Measurements from ENCODE around the gene OR6C65. TPM values are rescaled to one million over a fixed set of nuclear protein-coding genes. Genes with fewer than 3 reads are reported as not detected.

OR6C65 gene
- total RNA-seq, 1 donor from 2014 or later, result not detected

DNA sequence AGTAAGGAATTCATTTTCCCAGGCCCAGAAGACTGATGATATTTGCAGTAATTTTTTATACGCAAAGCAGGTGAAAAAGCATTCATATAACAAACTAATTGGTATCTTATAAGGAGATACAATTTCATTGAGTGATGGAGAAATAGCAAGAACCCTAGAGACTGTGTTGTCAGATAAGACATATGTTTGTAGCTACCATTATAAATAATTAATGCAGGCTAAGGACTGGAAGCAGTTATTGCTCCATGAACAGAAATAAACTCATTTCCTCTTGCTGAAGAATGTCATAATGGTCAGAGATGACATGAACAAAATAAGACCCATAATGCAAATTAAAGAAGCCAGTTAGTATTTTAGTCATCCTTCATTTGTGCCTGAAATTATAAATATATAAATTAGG lies 45.0 kb downstream of the OR6C65 start:
- Histone ChIP-seq H3K27me3 (no peaks in the 10 kb centered on the region), H3K36me3 (no peaks in the 10 kb centered on the region), H3K4me1 (no peaks in the 10 kb centered on the region), H3K27ac (no peak overlapping the region), H3K4me3 (no peak overlapping the region), H3K9me3 (no peaks in the 10 kb centered on the region)
- ATAC-seq (no peak), DNase-seq (no peak)
- TF ChIP-seq CTCF (IDR thresholded peaks at IDR 0.05), result no peak
- intact Hi-C loops (cut with DNase I), result no loop called here

DNA sequence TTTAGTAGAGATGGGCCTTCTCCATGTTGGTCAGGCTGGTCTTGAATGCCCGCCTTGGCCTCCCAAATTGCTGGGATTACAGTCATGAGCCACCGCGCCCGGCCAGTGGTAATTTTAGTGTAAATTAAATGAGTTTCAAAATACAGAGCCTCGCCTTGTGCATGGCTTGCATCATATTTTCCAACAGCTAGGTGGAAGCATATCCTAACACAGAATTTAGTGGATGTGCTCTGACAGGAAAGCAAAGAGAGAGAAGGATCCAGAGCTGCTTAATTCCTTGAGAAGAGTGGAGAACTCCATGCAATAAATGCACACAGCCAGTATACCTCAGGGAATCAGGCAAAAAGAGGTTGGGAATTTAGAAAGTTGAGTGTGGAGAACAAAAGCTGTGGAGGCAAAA lies 46.0 kb downstream of the OR6C65 start:
- intact Hi-C loops (cut with DNase I), result no loop called here

DNA sequence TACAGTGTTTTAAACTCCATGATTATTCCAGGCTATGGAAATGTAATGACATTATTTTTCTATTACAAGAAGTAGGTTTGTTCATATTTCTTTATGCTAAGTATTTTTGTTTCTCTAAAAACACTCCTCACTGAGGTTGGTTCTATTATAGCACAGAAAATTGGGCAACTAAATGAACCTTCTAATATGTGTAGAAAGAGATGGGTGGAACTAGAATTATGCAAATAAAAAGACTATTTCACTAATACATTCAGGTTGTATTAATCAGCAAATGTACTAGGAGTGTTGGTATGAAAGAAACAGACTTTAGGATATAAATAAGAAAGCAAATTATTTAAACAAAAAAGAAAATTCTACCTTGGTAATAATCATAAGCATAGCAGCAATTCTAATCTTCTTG lies 48.5 kb downstream of the OR6C65 start:
- intact Hi-C loops (cut with DNase I), result no loop called here
- Histone ChIP-seq H3K36me3 (no peaks in the 10 kb centered on the region), H3K27me3 (no peaks in the 10 kb centered on the region), H3K9me3 (no peaks in the 10 kb centered on the region), H3K27ac (no peak overlapping the region), H3K4me1 (no peaks in the 10 kb centered on the region), H3K4me3 (no peak overlapping the region)
- no peak for TF ChIP-seq CTCF (IDR thresholded peaks at IDR 0.05)
- ATAC-seq (no peak), DNase-seq (no peak)

More for the DNA sequence above, 46.0 kb downstream of the OR6C65 start:
- DNase-seq (no peak), ATAC-seq (no peak)
- no peak for TF ChIP-seq CTCF (IDR thresholded peaks at IDR 0.05)
- no peaks in the 10 kb centered on the region for H3K27me3 ChIP-seq
- H3K36me3 ChIP-seq, result no peaks in the 10 kb centered on the region
- H3K9me3 ChIP-seq, result no peaks in the 10 kb centered on the region
- H3K4me1 ChIP-seq, result no peaks in the 10 kb centered on the region
- no peak overlapping the region for H3K4me3 ChIP-seq
- no peak overlapping the region for H3K27ac ChIP-seq

Other genes starting within 250 kb of the OR6C65 start
- gene OR10A7, start 179.5 kb upstream of the OR6C65 start, total RNA-seq, result not detected
- not detected for gene OR6C74, start 155.9 kb upstream of the OR6C65 start, total RNA-seq
- not detected for gene OR6C6, start 104.0 kb upstream of the OR6C65 start, total RNA-seq
- not detected for gene OR6C1, start 86.2 kb upstream of the OR6C65 start, total RNA-seq
- gene OR6C3, start 69.8 kb upstream of the OR6C65 start, total RNA-seq, result not detected
- gene OR6C75, start 37.6 kb upstream of the OR6C65 start, total RNA-seq, result not detected
- gene OR6C76, start 25.7 kb downstream of the OR6C65 start, total RNA-seq, result not detected
- gene OR6C2, start 43.5 kb downstream of the OR6C65 start, total RNA-seq, result not detected
- not detected for gene OR6C70, start 69.6 kb downstream of the OR6C65 start, total RNA-seq
- gene OR6C68, start 91.8 kb downstream of the OR6C65 start, total RNA-seq, result not detected
- gene OR6C4, start 149.1 kb downstream of the OR6C65 start, total RNA-seq, result not detected
- gene OR2AP1, start 171.9 kb downstream of the OR6C65 start, total RNA-seq, result not detected
- gene OR10P1, start 236.4 kb downstream of the OR6C65 start, total RNA-seq, result not detected

Data from upper lobe of right lung (tissue), 1 donor.